HPDE6-E6E7 (cell line): Measurements from ENCODE around the gene RANBP10.

Experiments used
- DNase-seq: peaks from one replicate; pipeline ENCODE4 v3.0.0; 2011; ENCODE audit warnings: missing footprints; ENCODE audit errors: extremely low spot score

Gene RANBP10

DNA sequence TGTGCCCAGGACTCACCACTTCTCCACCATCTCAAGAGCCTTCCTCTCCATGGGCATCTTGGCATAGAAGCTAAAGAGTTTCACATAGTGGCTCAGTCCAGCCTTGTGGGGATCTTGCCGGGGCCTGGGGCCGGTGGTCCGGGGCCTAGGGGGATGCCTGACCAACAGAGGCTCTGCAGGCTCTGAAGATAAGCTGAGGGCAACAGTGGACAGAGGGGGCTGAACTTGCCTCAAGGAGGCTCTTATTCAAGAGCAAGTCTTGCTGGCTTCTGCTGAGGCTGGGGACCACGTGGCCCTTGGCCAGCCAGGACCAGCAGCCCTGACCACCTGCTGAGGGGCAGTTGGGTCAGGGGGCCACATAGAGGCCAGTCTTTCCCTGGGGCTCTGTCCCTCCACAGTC is 22.3 kb upstream of the RANBP10 start:
- DNase-seq: no peak

DNA sequence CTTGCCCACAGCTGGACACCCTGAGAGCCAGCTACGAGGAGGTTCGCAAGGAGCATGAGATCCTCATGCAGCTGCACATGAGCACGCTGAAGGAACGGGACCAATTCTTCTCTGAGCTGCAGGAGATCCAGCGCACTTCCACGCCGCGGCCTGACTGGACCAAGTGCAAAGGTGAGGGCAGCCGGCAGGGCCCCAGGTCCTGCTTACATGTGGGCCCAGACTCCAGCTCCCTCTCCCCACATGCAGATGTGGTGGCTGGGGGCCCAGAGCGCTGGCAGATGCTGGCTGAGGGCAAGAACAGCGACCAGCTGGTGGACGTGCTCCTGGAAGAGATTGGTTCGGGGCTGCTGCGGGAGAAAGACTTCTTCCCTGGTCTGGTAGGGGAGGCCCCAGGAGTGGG is 19.5 kb upstream of the RANBP10 start:
- no peak for DNase-seq

DNA sequence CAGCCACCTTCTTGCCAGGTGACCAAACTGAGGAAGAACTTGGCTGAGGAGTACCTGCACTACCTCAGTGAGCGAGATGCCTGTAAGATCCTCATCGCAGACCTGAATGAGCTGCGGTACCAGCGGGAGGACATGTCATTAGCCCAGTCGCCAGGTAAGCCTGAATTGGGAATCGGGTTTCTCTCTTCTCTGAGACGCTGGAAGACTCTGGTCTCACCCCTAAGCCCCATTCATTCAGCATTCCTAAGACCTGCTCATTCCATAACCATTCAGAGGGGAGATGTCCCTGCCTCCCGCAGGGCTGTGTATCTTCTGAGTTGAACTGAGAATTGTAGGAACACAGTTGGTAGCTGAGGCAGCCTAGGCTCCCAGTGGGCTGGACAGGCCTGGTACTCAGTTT is 18.8 kb upstream of the RANBP10 start:
- DNase-seq: no peak

DNA sequence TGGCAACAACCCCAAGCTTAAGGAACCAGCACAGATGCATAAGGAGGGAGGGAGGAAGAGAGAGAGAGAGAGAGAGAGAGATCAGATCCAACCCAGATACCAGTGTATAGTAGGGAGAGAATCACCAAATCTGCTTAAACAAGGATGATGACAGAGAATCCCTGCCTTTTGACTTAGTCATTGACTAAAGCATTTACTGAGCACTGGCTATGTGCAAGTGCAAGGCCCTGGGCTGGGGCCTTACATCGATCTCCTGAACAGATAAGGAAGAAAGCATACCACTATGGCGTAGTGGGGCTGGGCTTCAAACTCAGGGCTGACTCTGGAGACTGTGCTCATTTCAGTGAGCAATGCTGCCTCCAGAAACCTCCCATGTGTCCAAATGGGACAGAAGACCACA is 16.2 kb upstream of the RANBP10 start:
- DNase-seq: no peak

DNA sequence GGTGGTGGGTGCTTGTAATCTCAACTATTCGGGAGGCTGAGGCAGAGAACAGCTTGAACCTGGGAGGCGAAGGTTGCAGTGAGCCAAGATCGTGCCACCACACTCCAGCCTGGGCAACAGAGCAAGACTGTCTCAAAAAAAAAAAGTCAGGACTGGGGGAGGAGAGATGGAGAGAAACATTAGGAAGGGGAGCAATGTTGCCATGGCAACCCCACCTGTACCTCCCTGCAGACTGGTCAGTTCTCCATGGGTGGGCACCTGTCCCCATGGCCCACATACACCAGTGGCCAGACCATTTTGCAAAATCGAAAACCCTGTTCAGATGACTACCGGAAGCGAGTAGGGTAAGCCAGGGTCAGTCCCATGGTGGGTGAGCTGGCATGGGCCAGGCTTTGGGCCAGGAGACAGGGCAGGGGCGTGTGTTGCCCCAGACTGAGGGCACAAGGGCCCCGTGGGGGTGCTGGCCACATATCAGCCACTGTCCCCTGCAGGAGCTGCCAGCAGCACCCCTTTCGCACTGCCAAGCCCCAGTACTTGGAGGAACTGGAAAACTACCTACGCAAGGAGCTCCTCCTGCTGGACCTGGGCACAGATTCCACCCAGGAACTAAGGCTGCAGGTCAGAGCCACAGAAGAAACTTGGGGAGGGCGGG is 14.4 kb upstream of the RANBP10 start:
- no peak for DNase-seq

DNA sequence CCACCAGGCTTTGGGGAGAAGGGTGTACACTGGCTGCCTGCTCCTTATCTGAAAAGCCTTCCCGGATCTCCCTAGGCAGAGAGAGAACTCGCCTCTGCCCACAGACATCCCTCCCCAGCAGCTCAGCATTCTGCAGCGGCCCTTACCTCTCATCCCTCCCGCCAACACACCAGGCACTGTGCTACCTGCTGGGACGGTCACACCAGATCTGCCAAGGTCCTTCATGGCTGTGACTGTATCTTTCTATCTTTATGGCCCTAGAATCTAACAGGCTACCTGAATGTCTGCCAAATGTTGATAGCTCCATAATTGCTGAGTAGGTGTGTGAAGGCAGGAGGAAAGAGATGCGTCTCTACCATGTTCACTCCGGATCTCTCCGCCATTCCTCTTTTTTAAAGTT is 8.2 kb upstream of the RANBP10 start:
- no peak for DNase-seq

DNA sequence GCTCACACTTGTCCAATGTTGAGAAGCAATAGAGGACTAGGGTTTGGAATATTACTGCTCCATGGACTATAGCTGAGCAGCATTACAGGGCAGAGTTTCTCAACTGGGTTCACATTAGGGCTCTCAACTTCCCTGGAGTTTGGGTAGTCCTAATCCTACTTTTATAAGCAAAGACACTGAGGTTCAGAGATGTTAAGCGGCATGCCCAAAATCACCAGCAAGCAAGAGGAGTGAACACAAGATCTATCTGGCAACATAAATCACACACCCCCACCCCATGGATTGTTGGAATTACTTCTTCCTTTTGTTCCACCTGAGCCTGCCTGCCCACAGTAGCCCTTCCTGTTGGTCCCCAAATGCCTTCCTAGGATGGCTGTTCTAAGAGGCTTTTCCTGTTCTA is 5.5 kb upstream of the RANBP10 start:
- DNase-seq: no peak

DNA sequence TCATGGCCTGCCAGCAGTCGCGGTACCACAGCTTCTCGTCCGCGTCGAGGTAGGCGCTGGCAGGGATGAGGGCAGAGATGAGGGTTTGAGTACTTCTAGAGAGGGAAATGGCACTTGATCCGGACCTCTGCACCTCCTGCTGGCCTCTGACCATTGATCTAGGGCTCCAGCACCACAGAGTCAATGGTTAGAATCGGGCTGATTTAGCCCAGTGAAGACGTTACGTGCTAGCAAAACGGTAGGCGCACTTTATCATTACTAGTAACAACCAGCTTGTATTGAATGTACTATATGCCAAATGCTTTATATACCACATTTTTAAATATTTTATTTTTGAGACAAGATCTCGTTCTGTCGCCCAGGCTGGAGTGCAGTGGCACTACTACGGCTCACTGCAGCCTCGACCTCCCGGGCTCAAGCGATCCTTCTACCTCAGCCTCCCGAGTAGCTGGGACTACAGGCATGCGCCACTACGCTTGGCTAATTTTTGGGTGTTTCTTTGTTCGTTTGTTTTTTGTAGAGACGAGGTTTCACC is 855 bp upstream of the RANBP10 start:
- no peak for DNase-seq

DNA sequence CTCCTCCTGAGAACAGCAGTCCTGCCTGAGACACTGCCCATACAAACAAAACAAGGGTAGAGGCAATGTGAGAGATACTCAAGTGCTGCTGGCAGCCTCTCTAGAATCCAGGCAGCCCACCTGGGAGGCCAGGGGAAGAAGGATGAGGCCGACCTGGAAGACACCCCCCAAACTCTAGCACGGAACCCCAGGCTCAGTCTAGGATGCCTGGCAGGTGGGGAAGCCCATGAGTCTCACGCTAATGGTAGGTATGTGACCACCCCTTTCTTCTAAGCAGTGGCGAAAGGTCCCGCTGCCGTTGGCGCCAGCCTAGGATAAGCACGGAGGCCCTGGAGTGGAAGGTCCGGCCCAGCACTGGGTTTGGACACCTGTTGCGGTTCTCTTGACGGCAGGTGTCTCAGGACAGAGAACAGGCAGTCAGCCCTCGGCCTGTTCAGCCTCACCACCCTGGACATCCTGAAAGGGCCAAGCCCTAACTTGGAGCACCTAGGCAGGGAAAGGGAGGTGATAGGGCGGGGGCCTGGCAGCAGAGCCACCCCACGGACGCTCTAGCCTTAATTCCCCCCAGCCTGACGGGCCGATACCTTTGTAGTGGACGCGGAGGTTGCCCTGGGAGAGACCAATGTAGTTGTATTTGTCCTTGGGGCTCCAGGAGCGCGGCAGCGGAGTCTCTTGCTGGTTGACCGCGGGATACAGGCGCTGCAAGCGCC is 487 bp downstream of the RANBP10 start:
- DNase-seq: no peak

DNA sequence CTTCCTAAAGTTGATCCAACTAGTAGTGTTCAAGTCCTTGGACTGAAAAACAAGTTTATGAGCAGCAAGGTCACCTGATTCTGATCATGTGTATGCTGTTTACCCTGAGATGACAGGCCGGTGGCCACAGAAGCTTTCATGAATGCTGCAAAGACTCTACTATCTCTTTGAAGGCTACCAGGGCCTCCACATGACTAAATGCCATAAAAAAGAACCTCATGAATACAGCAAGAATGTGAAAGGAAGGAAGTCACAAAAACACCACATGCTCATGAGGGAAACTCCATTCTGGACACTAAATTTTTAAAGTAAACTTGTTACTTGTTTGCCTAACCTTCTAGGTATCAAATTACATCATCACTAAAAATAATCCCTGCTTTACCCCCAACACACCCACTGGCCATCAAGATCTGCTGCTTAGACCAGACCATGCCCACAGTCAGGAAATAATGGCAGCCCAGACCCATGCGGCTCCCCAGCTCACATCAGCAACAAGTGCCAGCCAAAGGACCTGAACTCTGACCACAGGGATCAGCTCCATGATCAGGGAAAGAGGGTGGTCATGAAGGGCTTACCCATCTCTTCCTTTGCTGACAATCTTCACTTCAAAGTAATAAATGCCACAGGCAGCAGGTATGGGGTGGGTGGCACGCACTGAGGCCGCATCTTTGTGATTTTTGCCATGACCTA is 1.4 kb downstream of the RANBP10 start:
- no peak for DNase-seq

DNA sequence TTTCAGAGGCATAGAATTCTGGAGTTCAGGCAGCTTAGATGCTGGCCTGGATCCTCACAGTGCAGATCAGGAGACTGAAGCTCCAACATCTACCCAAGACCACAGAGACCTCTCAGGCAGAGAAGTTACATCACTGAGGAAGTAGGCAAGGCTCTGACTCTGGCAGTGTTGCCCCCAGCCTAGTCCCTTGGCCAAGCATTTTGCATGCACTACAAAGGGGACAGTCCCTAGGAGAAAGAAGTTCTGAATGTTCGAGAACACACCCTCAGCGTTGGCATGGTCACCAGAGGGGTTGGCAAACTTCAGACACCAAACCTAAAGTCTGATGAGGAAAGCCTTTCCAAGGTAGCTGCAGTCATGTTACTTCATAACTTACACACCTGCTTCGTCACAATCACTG is 2.5 kb downstream of the RANBP10 start:
- no peak for DNase-seq

DNA sequence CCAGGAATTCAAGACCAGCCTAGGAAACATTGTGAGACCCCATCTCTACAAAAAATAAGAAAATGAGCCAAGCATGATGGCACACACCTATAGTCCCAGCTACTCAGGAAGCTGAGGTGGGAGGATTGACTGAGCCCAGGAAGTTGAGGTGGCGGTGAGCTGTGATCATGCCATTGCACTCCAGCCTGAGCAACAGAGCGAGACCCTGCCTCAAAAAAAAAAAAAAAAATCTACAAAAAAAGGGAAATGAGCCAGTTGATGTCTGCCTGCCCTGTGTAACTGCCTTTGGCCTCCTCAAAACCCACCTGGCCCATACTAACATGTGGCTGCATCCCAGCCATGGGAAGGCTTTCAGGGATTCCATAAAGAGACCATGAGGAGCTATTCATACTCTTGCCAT is 4.5 kb downstream of the RANBP10 start:
- no peak for DNase-seq

DNA sequence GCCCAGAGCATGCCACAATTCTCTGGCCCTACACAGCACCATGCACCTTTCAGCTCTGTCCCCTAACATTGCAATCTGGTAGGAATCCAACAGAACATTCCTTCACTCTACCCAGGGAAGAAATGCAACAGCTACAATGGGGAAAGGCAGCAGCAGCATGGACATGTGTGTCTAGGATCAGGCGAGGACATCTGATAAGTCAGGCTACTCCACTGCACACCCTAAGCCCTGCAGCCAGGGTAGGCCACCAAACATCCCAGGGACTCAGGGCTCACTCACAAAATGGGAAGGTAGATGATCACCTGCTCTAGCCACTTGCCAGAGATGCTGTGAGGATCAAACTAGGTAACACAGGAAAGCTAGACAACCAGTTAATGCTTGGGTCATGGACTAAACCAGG is 5.1 kb downstream of the RANBP10 start:
- DNase-seq: no peak

DNA sequence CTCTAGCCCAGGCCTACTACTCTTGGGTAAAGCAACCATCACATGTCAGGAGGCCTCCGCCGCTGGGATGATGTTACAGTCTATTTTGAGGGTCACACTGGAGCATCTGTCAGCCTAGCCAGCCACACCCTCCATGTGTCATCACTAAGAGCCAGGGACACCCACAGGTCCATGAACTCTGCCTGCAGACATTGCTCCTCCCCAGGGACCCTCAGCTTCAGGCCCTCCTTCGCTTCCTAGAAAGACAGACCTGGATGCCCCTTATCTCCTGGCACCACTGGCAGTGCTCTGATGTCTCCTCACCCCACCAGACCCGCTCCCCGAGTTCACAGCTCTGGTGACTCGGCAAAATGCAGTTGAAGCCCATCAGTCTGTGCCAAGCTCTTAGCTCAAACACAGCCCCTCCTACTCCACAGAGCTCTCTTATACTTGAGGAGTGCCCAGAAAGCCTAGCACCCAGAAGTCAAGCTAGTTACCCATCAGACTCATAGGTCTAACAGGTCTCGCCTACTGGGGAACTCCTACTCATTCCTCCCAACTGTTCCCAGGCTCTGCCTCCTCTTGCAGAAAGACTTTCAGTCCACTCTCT is 5.9 kb downstream of the RANBP10 start:
- DNase-seq: no peak

DNA sequence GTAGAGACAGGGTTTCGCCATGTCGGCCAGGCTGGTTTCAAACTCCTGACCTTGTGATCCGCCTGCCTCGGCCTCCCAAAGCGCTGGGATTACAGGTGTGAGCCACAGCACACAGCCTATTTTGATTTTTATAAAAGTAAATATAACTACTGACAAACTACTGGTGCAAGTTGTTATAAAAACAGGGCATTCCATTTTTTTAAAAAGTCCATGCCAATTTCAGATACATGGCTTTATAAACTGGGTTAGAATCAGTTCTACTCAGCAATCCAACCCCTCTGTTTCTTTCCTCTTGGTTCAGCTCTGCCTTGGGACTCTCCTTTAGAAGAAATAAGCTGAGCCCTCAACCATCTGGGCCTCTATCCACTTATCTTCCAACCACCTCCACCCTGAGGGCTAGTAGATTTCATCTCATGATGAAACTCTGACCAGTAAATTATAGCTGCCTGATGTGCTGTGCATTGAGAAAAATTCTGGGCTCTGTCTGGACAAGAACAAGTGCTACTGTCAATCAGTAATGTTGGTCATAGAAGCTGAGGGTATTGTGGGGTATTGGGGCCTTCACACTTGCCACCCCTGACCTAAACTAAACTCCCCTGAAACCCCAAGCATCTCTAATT is 10.2 kb downstream of the RANBP10 start:
- DNase-seq: no peak

DNA sequence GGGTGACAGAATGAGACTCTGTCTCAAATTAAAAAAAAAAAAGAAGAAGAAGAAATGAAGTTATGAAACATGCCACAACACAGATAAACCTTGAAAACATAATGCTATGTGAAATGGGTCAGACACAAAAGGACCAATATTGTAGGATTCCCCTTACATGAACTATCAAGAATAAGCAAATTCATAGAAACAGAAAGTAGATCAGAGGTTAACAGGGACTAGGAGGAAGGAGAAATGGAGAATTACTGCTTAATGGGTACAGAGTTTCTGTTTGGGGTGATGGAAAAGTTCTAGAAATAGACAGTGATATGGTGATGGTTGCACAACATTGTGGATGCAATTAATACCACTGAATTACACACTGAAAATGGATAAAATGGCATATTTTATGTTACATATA is 16.3 kb downstream of the RANBP10 start:
- DNase-seq: no peak

DNA sequence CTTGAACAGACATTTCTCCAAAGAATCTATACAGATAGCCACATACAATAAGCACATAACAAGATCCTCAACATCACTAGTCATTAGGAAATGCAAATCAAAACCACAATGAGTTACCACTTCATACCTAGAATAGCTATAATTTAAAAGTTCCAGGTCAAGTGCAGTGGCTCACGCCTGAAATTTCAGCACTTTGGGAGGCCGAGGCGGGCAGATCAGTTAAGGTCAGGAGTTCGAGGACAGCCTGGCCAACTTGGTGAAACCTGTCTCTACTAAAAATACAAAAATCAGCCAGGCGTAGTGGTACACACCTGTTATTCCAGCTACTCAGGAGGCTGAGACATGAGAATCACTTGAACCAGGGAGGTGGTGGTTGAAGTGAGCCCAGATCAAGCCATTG is 19.9 kb downstream of the RANBP10 start:
- DNase-seq: no peak

DNA sequence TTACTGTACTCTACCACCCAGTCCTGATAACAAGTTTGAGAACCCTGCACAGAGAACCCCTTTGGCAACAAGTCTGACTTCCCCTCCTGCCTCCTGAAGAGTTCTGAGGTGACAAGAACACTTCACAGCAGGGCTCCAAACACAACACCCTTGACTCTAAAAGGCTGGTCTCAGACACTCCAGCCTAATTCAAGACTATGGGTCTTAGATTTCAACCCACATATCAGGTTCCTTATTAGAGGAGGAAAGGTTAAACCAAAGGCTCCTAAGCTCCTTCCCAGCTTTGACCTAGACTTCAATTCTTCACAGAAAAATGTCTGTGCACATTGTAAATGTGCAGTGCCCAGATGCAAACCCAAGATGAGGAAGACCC is 23.0 kb downstream of the RANBP10 start:
- DNase-seq: no peak

DNA sequence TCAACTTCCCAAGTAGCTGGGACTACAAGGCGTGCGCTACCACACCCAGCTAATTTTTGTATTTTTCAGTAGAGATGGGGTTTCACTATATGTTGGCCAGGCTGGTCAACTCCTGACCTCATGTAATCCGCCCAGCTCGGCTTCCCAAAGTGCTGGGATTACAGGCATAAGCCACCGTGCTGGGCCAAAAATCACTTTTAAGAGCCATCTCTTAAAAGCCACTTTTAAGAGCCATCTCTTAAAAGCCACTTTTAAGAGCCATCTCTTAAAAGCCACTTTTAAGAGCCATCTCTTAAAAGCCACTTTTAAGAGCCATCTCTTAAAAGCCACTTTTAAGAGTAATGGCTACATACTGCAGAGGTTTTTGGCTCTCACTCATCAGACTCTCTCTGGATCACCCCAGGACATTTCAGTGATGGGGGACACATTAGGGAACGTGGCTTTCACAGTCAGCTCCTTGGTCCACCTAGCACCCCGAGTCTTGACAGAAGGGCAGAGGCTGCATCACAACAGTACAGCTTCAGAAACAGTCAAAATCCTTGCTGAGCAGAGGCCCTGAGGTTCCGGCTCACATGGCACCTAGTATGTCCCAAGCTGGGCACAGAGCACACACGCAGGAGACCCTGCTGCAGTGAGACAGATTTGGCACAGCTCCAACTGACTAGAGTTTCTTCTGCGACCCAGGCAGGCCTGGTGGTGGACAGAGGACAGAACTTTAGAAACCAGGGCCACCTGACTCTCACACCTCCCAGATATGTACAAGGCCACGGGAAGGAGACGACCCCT is 23.6 kb downstream of the RANBP10 start:
- DNase-seq: no peak

DNA sequence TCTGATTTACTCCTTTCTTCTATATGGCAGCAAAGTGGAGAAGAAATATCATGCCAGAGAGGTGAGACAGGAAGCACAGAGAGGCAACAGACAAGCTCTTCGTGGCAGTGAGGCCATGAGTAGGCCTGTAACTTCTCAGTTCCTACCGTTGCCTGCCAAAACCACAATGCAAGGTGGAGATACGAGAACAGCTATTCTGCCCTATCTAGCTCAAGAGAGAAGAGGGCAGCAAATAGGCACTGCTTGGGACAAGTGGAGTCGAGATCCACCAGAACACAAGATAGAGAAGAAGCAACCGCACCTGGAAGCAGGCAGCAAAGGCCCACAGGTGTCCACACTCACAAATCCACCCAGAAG is 24.8 kb downstream of the RANBP10 start:
- DNase-seq: no peak

DNA sequence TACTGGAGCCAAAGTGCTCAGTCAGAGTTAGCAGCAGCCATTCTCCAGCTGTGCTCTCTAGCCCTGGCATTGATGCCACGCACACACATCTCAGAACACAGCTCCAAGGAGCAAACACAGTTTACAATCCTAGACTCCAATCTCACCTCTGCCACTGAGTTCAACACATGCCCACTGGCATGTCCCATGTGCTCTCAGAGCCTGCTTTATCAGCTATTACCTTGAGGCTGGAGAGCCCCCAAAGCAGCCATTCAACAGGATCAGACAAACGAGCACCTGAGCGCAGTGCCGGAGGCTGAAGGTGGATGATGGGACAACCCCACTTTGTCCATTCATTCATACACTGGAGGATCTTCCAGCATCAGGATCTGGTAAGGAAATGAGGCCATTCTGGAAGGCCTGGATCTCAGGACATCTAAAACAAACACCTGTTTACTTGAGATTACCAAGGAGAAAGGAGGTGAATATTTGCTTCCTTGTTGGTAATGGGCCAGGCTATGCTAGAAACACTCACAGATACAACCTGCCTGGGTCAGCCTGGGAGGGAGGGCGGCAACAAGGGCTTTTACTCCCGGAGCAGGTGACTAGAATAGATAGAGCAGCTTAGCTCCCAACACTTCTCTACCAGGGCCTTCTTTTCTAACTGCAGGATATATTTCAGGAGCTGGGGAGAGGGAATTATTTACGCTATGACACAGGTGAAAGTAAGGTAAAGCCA is 25.4 kb downstream of the RANBP10 start:
- no peak for DNase-seq
